Prostate gland (tissue), 2 donors: ENCODE data around the gene SLC25A3. TPM values are rescaled to one million over a fixed set of nuclear protein-coding genes. Genes with fewer than 3 reads are reported as not detected.

Source experiments
- DNase-seq: peaks from one replicate; pipeline ENCODE4 v3.0.0-alpha.2; 2019; ENCODE audit warnings: low spot score
- H3K27ac ChIP-seq, 2 donors: fragments of 200-600 bp; sonication (generic); 2 replicates each; pipeline ENCODE4 v1.5.1; 2017 to 2019
- H3K27me3 ChIP-seq: fragments of 200-600 bp; sonication (generic); replicated peaks from 2 replicates; pipeline ENCODE4 v1.5.1; 2019; ENCODE audit not compliant: insufficient read depth
- H3K36me3 ChIP-seq, 2 donors: fragments of 200-600 bp; sonication (generic); 1 replicate in 1 of 2; 2 replicates in 1 of 2; pipeline versions ENCODE4 v1.5.1 to v1.8.1; 2017 to 2019
- H3K4me1 ChIP-seq: fragments of 200-600 bp; sonication (generic); replicated peaks from 2 replicates; pipeline ENCODE4 v1.5.1; 2019
- H3K4me3 ChIP-seq, 2 donors: fragments of 200-600 bp; sonication (generic); 2 replicates each; pipeline ENCODE4 v1.5.1; 2017 to 2019
- H3K9me3 ChIP-seq: fragments of 200-600 bp; sonication (generic); 2 replicates; pipeline ENCODE4 v1.5.1; 2017
- POLR2A ChIP-seq: fragments of 450-650 bp; IDR thresholded peaks from one replicate; pipeline ENCODE4 v1.6.1; 2016; ENCODE audit warnings: antibody characterized with exemption, mild to moderate bottlenecking
- POLR2AphosphoS5 ChIP-seq: sonication (generic); formaldehyde crosslinking; IDR thresholded peaks from one replicate; pipeline ENCODE4 v1.6.1; 2017; ENCODE audit warnings: antibody characterized with exemption
- WGBS: methylation state at CpG from one replicate; pipeline ENCODE4 v1.1.5; 2018; 5-methylcytosine and 5-hydroxymethylcytosine counted together
- intact Hi-C: fragments of 100-400 bp; cut with DNase I; formaldehyde crosslinking; loops from one replicate; pipeline ENCODE4 v1.14.2; 2022
- total RNA-seq, 2 donors: library from RNA; depleted of rRNA; stranded (reverse); fragments of >200 nt; gene quantifications; one replicate each; pipeline ENCODE4 v1.1.0, GENCODE V29; 2016
- TF ChIP-seq, protein P1 (sequence below), 4 experiments: fragments of 200-600 bp in 2 of 4; fragments of 450-650 bp in 2 of 4; sonication (generic) in 2 of 4; IDR thresholded peaks; 1 replicate in 3 of 4; 2 replicates in 1 of 4; pipeline ENCODE4 v1.5.1; 2016 to 2019; ENCODE audit warnings: antibody characterized with exemption in 4 of 4, mild to moderate bottlenecking in 2 of 4, moderate library complexity in 2 of 4

Gene SLC25A3
- total RNA-seq, 2 donors from 2014 or later = 376 to 489 TPM

DNA sequence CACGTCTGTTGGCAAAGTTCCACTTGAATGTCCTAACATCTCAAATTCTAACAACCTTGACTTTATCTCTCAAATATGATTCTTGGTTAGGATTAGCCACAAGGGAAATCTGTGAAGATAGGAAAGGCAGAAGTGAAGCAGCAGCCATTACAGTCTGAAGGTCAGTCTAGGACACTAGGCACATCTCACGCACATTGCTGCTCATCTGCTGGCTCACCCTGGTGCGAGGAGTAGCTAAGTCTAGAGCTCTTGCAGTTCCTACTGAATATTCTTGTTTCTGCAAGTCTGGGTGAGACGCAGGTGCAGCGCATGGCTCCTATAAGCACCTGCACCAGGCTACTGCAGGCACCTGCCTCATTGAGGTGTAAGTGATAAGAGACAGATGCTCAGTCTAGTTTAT, 6.4 kb upstream of the SLC25A3 start:
- Histone ChIP-seq H3K27ac (no peak overlapping the region), H3K36me3 (no peaks in the 10 kb centered on the region), H3K9me3 (no peaks in the 10 kb centered on the region), H3K27me3 (no peaks in the 10 kb centered on the region), H3K4me1 (no peaks in the 10 kb centered on the region), H3K4me3 (no peak overlapping the region)
- no peak for TF ChIP-seq POLR2AphosphoS5
- TF ChIP-seq, protein P1, sequence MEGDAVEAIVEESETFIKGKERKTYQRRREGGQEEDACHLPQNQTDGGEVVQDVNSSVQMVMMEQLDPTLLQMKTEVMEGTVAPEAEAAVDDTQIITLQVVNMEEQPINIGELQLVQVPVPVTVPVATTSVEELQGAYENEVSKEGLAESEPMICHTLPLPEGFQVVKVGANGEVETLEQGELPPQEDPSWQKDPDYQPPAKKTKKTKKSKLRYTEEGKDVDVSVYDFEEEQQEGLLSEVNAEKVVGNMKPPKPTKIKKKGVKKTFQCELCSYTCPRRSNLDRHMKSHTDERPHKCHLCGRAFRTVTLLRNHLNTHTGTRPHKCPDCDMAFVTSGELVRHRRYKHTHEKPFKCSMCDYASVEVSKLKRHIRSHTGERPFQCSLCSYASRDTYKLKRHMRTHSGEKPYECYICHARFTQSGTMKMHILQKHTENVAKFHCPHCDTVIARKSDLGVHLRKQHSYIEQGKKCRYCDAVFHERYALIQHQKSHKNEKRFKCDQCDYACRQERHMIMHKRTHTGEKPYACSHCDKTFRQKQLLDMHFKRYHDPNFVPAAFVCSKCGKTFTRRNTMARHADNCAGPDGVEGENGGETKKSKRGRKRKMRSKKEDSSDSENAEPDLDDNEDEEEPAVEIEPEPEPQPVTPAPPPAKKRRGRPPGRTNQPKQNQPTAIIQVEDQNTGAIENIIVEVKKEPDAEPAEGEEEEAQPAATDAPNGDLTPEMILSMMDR (IDR thresholded peaks at IDR 0.05) = no peak
- no peak for DNase-seq
- intact Hi-C loops = no loop called here
- WGBS = 88% methylated on average over 5 of the region's 5 CpGs

DNA sequence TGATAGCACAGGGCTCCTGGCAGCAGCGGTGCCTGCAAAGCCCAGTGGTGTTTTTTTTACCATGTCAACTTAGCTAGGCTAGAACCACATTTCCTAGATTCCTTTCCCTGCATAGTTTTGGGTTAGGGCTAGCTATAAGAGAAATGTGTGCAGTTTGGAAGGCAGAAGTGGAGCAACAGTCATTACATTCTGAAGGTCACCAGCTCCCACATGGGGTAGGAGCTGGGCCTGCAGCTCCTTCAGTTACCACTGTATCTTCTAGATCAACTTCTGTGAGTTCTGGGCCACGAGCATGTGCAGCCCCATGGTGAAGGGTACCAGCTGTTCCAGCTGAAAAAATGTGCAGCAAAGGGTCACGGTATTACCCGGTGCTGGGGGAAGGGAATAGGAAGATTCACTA, 2.3 kb upstream of the SLC25A3 start:
- Histone ChIP-seq H3K9me3 (no peaks in the 10 kb centered on the region), H3K27me3 (no peaks in the 10 kb centered on the region), H3K36me3 (no peaks in the 10 kb centered on the region), H3K4me3 (no peak overlapping the region), H3K27ac (no peak overlapping the region), H3K4me1 (no peaks in the 10 kb centered on the region)
- intact Hi-C loops = loop anchor here (10.0 kb wide), 1 partner anchor 96 kb away; no protein-coding TSS in a partner anchor
- TF ChIP-seq POLR2AphosphoS5 = no peak
- TF ChIP-seq, protein P1 (IDR thresholded peaks at IDR 0.05) = no peak
- WGBS = 83% methylated on average over 4 of the region's 4 CpGs
- no peak for DNase-seq

DNA sequence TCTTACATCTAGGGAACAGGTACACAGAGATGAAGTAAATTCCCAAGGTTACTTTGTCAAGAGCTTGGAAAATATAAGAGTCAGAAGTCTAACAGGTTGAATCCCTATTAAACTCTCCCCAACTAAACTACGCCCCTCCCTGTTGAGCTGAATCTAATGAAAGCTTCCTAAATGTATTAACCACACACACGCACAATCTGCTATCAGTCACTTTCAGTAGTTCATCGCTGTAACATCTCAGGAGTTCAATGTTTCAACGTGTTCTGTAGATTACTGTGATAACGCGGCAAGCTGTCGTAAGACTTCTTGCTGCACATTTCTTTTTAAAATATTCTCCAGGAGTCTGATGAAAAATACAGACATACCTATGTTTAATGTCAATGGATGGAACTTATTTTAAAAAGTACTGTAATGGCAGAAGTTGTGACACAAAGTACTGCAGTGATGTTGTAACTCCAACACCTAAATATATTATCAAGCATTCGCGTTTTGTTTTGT, 612 bp upstream of the SLC25A3 start:
- 16% methylated on average over 9 of the region's 9 CpGs for WGBS
- Histone ChIP-seq H3K4me3 (peak overlapping the region; percentile 90 to 98), H3K9me3 (no peaks in the 10 kb centered on the region), H3K27ac (peak overlapping the region; percentile 95 to 97), H3K27me3 (no peaks in the 10 kb centered on the region), H3K4me1 (no peaks in the 10 kb centered on the region), H3K36me3 (no peaks in the 10 kb centered on the region)
- TF ChIP-seq, protein P1 (IDR thresholded peaks at IDR 0.05) = no peak
- TF ChIP-seq POLR2AphosphoS5 = no peak
- TF ChIP-seq POLR2A = no peak
- no peak for DNase-seq
- intact Hi-C loops = loop anchor here (2.0 to 10.0 kb wide), 2 partner anchors 52 to 98 kb away; partner anchors contain the start of genes APAF1 and IKBIP

DNA sequence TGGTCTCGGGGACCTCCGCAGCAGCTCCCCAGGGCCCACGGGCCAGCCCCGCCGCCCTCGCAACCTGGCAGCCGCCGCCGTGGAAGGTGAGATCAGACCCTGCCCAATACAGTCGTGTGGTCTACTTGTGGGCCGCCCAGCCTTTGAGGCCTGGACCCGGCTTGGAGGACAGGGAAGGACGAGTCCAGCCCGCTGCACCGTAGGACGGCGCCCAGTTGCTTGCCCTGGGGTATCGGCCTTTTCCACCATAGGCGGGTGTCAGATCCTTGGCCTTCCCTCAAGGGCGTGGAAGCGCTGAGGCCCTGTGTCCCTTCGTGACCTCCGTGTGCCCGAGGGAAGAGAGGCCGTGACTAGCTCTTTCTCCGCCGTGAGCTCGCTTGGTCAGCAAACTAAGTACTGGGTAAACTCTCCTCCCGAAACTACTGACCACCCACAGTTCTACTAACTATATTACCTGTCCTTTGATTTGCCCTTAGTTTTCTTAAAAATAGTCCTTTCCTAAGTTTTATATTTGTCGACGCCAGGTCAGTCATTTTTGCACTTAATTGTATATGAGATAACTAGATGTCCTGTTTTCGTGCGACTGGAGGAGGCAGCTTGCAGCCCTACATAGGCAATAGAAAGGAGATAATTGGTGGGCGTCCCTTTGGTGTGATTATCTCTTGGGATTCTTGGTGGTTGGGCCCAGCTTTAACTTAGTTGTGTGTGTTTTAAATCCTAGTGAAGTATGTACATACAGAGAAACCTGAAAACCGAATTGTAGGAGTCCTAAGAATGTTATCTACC, 757 bp downstream of the SLC25A3 start:
- intact Hi-C loops = loop anchor here (10.0 kb wide), 1 partner anchor 99 kb away; no protein-coding TSS in a partner anchor
- Histone ChIP-seq H3K27me3 (no peaks in the 10 kb centered on the region), H3K4me1 (no peaks in the 10 kb centered on the region), H3K9me3 (no peaks in the 10 kb centered on the region), H3K4me3 (peak overlapping the region; percentile 90 to 98), H3K36me3 (peaks cover 0 to 4% of the 10 kb centered on the region in 2 donors), H3K27ac (peak overlapping the region; percentile 95 to 97)
- TF ChIP-seq POLR2A = no peak
- TF ChIP-seq, protein P1 (IDR thresholded peaks at IDR 0.05) = no peak
- TF ChIP-seq POLR2AphosphoS5 = no peak
- WGBS = under 1% methylated on average over 29 of the region's 35 CpGs
- peak; percentile 27 for DNase-seq
